Measurements from ENCODE around the gene MYADM.

The MYADM gene

GRCh38 chr19:53917356-53917755, 49.7 kb downstream of the MYADM start:
- DNase-seq, result no peak
